Stimulated activated CD8-positive, alpha-beta memory T cell treated with anti-CD3 and anti-CD28 coated beads, Interleukin-7, amount 100 ng/mL, for 1 hour (primary cell): ENCODE results near the gene EP300.
"Not testable (repeated sequence)": the region's sequence is repeated elsewhere in the genome, so short reads cannot be mapped to it uniquely, and the experiment has no call there.

ENCODE experiments used
- DNase-seq, 2 donors: peaks; one replicate each; pipeline ENCODE4 v3.0.0-alpha.2; 2020; ENCODE audit warnings: low read depth in 2 of 2

Gene EP300

DNA sequence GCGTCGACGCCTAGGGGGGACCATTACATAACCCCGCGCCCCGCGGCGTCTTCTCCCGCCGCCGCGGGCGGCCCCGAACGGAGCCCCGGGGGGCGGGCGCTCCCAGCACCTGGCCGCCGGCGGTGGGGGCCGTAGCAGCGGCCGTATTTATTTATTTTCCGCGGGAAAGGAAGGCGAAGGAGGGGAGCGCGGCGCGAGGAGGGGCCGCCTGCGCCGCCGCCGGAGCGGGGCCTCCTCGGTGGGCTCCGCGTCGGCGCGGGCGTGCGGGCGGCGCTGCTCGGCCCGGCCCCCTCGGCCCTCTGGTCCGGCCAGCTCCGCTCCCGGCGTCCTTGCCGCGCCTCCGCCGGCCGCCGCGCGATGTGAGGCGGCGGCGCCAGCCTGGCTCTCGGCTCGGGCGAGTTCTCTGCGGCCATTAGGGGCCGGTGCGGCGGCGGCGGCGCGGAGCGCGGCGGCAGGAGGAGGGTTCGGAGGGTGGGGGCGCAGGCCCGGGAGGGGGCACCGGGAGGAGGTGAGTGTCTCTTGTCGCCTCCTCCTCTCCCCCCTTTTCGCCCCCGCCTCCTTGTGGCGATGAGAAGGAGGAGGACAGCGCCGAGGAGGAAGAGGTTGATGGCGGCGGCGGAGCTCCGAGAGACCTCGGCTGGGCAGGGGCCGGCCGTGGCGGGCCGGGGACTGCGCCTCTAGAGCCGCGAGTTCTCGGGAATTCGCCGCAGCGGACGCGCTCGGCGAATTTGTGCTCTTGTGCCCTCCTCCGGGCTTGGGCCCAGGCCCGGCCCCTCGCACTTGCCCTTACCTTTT, at the start of gene EP300:
TSS of gene EP300 (plus strand) at position 570 of the 795 bp plus-strand sequence. CDS start 413 bp downstream, outside the sequence.
- DNase-seq, result peak; percentile 68 to 78

DNA sequence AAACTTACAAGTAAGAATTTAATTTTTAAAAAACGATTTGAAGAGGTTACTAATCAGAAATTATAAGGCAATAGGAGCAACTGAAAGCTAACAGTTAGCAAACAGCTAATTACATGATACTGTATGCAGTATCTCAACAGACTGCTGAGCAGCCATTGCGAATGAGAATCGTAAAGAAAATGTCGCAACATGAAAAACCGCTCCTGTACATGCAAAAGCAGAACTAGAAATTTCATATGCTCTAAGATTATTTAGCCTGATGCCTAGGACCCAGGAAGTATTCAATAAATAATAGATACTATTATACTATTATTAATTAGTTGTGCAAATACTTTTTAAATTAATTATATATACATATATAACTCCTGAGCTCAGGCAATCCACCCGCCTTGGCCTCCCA, 48.7 kb upstream of the EP300 start:
- DNase-seq, result no peak

DNA sequence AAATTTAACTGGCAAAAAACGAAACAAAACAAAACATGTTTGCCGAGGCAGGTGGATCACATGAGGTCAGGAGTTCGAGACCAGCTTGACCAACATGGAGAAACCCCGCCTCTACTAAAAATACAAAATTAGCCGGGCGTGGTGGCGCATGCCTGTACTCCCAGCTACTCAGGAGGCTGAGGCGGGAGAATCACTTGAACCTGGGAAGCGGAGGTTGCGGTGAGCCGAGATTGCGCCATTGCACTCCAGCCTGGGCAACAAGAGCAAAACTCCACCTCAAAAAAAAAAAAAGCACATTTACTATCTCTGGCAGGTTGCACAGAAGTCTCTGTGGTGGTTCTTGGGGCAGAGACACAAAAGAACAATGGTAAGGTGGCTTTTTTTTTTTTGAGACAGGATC, 46.8 kb upstream of the EP300 start:
- DNase-seq, result not testable (repeated sequence)

DNA sequence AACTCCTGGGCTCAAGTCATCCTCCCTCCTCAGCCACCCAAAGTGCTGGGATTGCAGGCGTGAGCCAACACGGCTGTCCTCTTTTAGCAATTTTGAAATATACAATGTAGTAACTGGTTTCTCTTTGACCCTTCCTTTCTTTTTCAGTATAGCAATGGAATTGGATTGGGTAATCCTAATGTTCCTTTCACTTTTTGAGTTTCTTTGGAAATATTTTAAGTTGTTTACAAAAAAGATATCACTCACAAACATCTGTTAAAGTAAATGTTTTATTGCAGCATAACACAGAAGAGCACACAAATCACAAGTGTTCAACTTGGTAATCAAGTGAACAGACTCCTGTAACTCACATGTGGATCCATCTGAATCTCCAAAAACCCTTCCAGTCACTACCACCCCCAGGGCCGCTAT, 44.6 kb upstream of the EP300 start:
- no peak for DNase-seq

DNA sequence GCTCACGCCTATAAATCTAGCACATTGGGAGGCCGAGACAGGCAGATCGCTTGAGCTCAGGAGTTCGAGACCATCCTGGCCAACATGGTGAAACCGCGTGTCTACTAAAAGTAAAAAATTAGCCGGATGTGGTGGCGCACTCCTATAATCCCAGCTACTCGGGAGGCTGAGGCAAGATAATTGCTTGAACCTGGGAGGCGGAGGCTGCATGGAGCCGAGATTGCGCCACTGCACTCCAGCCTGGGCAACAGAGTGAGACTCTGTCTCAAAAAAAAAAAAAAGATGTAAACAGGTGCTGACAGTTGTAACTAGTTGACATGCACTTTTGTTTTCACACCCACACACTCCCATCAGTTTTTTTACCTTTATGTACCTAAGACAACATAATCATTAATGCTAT, 44.0 kb upstream of the EP300 start:
- not testable (repeated sequence) for DNase-seq

DNA sequence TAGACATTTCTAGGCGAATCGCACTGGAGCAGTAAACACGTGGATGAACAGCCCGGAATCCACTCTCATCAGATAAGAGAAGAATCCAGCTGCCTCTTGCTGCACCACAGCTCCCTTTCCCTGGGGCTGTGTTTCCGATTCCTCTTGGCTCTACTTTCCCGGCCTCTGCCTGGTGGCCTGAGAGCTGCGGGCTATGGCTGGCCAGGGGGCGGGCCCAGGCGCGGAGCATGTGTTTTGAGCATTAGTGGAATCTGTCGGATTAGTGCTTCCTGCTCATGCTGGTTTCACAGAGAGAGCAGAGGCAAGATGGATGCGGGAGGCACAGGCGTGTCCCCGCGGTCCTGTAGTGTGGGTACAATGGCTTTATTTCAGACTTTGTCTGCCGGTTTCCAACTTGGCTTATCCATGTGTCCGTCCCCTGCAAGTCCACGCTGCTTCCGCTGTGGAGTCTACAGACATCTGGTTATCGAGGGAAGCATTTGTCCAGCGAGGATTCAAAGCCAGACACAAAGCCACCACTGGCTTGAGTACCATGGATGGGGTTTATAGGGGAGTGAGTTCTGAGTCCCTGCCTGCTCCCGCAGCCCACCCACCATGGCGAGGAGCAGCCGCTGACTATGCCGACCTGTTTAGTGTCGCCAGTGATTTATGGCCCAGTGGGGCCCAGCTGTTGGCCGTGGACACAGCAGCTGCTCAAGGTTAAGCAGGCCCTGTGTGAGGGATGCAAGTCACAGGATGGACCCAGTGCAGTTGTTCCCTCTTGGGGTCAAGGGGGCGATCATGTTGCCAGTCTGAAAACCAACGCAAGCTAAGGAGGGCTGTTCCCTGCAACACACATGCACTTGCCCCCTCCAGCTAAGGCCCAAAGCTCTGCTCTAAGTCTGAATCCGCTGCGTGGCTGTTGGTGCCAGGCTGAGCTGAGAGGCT, 43.3 kb upstream of the EP300 start:
- no peak for DNase-seq

DNA sequence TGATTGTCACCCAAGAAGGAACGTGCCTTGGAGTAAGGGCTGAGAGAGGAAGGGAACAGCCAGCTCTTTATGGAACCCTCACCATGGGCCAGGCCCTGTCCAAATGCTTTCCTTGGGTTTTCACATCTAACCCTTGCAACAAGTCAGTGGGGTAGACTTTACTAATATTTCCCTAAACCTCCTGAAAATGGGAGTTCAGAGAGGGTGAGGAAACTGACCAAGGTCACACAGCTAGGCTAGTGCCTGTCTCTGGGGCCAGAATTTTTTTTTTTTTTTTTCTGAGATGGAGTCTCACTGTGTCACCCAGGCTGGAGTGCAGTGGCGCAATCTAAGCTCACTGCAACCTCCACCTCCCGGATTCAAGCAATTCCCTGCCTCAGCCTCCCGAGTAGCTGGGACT, 42.6 kb upstream of the EP300 start:
- DNase-seq, result not testable (repeated sequence)

DNA sequence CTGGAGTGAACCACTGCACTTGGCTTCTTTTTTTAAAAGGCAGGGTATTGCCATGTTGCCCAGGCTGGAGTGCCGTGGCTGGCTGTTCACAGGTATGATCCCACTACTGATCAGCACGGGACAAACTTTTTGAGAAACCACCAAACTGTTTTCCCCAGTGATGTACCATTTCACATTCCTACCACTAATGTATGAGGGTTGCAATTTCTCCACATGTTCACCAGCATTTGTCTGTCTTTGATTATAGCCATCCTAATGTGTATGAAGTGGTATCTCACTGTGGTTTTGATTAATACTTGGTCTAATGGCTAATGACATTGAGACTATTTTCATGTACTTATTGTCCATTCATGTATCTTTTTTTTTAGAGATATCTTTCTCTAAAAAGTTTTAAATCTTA, 41.5 kb upstream of the EP300 start:
- DNase-seq, result no peak

DNA sequence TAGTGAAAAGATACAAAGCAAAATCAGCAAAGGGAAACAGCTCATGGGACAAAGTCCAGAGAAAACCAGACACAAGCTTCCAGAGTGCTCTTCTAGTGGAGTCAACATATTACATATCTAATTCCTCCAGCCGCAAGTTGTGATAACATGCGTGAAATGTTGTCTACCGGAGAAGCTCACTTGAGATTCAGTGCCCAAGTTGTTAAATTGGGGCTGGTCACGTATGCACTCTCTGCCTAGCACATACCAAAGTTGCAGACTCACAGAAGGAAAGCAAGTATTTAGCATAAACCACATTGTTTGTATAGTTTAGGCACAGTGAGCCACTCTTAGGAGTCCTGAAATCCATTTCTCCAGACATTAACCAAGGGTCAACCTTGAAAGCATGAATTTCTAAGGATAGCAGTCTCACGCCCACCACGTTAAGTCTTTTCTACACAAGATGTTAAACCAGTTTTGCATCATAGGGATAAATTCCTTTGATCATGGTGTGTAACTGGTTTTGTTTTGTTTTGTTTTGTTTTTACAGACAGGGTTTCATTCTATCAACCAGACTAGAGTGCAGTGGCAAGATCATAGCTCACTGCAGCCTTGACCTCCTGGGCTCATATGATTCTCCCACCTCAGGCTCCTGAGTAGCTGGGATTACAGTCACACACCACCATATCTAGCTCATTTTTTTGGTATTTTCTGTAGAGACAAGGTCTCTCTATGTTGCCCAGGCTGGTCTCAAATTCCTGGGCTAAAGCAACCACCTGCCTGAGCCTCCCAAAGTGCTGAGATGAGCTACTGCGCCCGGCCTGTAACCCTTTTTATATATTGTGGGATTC, 39.5 kb upstream of the EP300 start:
- no peak for DNase-seq

DNA sequence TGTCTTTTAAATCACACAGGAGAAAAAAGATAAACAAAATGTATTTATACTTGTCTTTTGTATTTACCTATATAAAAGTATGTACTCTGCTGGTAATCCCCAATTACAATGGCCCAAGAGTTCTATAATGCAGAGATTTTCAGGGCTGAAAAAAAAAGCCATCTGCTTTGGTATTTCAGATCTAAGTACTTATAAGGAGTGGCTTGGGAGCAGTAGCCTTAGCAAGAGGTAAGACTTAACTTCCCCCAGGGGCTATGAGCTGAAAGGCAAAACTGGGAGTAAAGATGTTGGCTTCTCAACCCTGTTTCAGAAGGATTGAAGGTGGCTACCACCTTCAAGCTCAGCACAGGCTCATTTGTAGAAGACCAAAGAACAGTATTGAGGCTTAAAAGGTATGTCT, 35.3 kb upstream of the EP300 start:
- DNase-seq, result no peak

DNA sequence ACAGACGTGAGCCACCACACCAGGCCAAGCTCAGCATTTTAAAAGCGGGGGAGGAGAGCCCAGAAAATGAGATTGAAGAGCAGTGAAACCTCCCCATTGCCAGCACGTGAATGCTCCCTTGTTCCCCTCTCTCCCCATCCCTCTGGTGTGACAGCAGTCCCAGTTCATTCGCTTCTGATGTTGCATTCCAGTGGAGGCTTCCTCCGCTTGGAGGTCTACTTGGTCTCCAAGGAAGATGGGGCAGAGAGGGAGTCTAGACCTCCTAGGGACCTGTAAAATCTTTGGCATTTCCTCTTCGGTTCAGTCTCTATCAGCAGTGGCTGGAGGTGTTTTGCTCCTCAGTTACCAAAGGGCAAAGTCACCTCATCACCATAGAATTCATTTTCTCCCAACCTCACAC, 30.2 kb upstream of the EP300 start:
- DNase-seq, result no peak

DNA sequence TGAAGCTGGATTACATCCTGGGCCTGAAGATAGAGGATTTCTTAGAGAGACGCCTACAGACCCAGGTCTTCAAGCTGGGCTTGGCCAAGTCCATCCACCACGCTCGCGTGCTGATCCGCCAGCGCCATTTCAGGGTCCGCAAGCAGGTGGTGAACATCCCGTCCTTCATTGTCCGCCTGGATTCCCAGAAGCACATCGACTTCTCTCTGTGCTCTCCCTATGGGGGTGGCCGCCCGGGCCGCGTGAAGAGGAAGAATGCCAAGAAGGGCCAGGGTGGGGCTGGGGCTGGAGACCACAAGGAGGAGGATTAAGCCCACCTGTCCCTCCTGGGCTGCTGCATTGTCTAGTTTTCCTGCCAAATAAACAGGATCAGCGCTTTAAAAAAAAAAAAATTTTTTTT, 28.1 kb upstream of the EP300 start:
- not testable (repeated sequence) for DNase-seq

DNA sequence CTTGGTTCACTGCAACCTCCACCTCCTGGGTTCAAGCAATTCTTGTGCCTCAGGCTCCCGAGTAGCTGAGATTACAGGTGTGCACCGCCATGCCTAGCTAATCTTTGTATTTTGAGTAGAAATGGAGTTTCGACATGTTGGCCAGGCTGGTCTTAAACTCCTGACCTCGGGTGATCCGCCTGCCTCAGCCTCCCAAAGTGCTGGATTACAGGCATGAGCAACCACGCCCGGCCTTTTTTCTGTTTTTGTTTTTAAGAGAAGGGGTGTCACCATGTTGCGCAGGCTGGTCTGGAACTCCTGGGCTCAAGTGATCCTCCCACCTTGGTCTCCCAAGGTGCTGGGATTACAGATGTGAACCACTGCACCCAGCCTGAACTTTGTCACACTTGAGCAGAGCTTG, 26.1 kb upstream of the EP300 start:
- not testable (repeated sequence) for DNase-seq

DNA sequence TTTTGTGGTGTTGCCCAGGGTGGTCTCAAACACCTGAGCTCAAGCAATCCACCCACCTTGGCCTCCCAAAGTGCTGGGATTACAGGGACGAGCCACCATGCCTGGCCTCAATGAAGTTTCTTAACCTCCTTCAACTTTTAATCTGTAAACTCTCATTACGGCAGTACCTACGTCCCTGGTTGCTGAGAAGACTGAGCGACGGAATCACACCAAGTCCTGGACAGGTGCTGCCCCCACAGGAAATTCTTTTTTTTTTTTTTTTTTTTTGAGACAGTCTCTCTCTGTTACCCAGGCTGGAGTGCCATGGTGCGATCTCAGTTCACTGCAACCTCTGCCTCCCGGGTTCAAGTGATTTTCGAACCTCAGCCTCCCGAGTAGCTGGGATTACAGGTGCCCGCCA, 24.4 kb upstream of the EP300 start:
- DNase-seq, result not testable (repeated sequence)

DNA sequence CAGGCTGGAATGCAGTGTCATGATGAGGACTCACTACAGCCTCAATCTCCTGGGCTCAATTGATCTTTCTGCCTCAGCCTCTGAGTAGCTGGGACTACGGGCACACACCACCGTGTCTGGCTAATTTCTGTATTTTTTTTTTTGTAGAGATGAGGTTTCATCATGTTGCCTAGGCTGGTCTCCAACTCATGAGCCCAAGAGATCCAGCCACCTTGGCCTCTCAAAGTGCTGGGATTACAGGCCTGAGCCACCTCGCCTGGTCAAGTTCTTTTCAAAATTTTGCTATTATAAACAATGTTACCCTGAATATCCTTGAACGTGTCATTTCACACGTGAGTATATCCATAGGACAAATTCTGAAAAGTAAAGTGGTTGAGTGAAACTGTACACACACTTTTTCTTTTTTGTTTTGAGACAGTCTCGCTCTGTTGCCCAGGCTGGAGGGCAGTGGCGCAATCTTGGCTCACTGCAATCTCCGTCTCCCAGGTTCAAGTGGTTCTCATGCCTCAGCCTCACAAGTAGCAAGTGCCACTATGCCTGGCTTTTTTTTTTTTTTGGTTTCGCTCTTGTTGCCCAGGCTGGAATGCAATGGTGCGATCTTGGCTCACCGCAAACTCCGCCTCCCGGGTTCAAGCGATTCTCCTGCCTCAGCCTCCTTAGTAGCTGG, 21.6 kb upstream of the EP300 start:
- DNase-seq, result no peak

DNA sequence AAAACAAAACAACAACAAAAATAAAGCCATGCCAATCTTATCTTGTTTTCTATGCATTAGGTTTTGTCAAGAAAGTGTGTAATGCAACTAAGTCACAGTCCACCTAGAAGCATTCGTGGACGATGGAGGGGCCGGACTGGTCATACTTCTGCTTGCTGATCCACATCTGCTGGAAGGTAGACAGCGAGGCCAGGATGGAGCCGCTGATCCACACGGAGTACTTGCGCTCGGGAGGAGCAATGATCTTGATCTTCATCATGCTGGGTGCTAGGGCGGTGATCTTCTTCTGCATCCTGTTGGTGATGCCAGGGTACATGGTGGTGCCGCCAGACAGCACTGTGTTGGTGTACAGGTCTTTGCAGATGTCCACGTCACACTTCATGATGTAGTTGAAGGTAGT, 18.3 kb upstream of the EP300 start:
- no peak for DNase-seq

DNA sequence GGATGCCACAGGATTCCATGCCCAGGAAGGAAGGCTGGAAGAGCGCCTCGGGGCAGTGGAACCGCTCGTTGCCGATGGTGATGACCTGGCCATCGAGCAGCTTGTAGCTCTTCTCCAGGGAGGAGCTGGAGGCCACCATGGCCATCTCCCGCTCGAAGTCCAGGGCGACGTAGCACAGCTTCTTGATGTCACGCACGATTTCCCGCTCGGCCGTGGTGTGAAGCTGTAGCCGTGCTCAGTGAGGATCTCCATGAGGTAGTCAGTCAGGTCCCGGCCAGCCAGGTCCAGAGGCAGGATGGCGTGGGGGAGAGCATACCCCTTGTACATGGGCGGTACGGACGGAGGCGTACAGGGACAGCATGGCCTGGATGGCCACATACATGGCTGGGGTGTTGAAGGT, 17.9 kb upstream of the EP300 start:
- no peak for DNase-seq

DNA sequence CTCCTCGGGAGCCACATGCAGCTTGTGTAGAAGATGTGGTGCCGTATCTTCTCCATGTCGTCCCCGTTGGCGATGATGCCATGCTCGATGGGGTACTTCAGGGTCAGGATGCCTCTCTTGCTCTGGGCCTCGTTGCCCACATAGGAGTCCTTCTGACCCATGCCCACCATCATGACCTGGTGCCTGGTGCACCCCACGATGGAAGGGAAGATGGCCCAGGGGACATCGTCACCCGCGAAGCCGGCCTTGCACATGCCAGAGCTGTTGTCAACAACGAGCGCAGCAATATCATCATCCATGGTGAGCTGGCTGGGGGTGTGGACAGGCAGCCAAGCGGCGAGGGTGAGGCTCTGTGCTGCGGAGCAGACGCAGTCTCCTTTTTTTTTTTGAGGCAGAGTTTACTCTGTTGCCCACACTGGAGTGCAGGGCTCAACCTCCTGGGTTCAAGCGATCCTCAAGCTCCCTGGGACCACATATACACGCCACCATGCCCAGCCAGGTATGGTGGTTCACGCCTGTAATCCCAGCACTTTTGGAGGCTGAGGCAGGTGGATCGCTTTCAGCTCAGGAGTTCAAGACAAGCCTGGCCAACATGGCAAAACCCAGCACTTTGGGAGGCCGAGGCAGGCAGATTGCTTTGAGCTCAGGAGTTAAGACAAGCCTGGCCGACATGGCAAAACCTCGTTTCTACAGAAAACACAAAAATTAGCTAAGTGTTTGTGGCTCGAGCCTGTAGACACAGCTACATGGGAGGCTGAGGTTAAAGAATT, 17.3 kb upstream of the EP300 start:
- DNase-seq, result no peak

DNA sequence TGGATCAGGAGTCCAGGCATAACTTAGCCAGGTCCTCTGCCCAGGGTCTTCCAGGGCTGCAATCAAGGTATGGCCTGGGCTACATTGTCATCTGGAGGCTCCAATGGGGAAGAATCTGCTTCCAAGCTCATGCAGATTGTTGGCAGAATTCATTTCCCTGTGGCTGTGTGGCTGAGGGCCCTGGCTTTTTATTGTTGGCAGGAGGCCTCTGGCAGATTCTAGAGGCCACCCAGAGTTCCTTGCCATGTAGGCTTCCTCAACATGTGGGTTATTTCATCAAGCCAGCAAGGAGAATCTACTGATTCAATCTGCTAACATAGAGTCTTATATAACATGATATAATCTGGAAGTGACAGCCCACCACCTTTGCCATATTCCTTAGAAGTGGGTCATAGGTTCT, 16.4 kb upstream of the EP300 start:
- DNase-seq, result no peak

DNA sequence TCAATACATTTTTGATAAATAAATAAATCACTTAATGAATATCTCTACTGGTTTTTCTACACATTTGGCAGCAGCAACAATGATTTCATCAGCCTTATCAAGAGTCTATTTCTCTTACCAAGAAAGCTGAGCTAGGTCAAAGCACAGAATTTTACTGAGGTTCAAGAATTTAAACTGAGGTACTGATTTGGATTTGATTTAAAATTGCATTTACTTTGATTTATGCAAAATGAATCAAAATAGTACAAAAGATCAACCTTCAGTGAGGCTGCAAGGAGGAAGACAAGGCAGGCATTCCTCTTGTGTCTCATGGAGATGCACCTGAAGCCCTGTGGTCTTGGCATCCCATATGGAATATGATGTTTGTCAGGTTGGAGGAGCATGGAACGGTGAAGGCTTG, 15.5 kb upstream of the EP300 start:
- no peak for DNase-seq

DNA sequence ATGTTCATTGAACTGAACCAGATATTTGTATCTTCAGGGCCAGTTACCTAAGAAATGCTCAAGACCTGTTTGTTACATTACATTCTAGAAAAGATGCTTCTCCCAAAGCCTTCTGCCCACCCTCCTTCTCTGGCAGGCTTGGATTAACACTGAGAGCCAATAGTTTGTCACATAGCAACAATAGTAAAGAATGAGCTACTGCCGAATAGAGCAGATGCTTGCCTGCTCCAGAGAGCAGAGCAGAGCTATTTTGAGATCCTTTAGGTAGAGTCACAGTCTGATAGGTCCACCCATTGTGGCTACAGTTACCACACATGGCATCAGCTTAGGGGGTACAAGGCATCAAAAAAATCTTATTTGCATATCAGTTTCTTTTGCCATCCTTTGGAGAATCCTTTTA, 13.5 kb upstream of the EP300 start:
- no peak for DNase-seq
